ENCODE data around the gene PPP2R1B. TPM values are rescaled to one million over a fixed set of nuclear protein-coding genes. Genes with fewer than 3 reads are reported as not detected.
"Not testable (repeated sequence)": the region's sequence is repeated elsewhere in the genome, so short reads cannot be mapped to it uniquely, and the experiment has no call there.

PPP2R1B gene
- total RNA-seq, 1 experiment from 2014 or later, result 72.2 TPM

DNA sequence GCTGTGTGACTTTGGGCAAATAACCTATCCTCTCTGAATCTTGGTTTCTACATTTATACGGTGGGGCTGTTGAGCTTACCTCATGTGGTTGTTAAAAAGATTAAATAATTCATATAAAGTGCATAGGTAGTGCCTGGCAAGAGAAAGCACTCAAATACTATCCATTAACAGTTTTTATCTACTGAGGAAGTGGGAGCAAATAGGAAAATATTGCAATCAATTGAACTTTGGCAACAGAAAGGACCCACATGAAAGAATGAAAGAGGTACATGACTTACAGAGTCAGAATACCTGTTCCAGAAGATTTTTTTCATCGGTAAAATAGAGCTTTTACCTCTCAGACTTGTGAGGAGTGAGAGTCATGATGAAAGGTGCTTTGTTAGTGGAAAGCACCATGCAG is 6.3 kb upstream of the PPP2R1B start:
- intact Hi-C loops (cut with micrococcal nuclease; ENCODE audit: unreplicated experiment), result no loop called here
- no peak for DNase-seq (ENCODE audit: low spot score)
- POLR2A ChIA-PET (ENCODE audit: low non-redundant PET), result no interaction called here
- BruUV-seq (replicated peaks), result no TSS peak
- H3K36me3 ChIP-seq (ENCODE audit: insufficient read depth, low read length, poor library complexity, severe bottlenecking), result no peaks in the 10 kb centered on the region
- CTCF ChIA-PET, result no interaction called here
- H3K9me3 ChIP-seq (ENCODE audit: low read depth, low read length, poor library complexity, severe bottlenecking), result no peaks in the 10 kb centered on the region
- H3K4me3 ChIP-seq (ENCODE audit: low read depth, low read length, poor library complexity, severe bottlenecking), result no peak overlapping the region
- H3K27ac ChIP-seq (ENCODE audit: low read depth, low read length, poor library complexity, severe bottlenecking), result no peak overlapping the region
- H3K27me3 ChIP-seq (replicated peaks; ENCODE audit: insufficient read depth, low read depth, low read length, poor library complexity), result no peaks in the 10 kb centered on the region
- TF ChIP-seq CTCF (conservative IDR thresholded peaks at IDR 0.05; ENCODE audit: low read depth, low read length) (no peak), EZH2 (IDR thresholded peaks at IDR 0.05; ENCODE audit: borderline replicate concordance, low read depth, low read length, poor library complexity, severe bottlenecking) (no peak)
- H3K4me1 ChIP-seq (ENCODE audit: insufficient read depth, low read length, poor library complexity, severe bottlenecking), result no peaks in the 10 kb centered on the region

DNA sequence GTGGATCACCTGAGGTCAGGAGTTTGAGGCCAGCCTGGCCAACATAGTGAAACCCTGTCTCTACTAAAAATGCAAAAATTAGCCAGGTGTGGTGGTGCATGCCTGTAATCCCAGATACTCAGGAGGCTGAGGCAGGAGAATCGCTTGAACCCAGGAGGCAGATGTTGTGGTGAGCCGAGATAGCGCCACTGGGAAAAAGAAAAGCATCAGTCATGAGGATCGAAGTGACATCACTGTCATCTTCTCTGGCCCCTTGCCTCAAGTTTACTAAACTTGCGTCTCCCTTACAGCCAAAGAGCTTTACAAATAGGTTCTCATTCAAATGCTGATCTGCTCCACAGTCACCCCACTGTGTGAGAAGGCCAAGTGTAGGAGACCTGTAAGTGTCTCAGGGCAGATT is 5.0 kb upstream of the PPP2R1B start:
- H3K36me3 ChIP-seq (ENCODE audit: insufficient read depth, low read length, poor library complexity, severe bottlenecking); H3K4me3 ChIP-seq (ENCODE audit: low read depth, low read length, poor library complexity, severe bottlenecking); H3K27me3 ChIP-seq (replicated peaks; ENCODE audit: insufficient read depth, low read depth, low read length, poor library complexity); H3K27ac ChIP-seq (ENCODE audit: low read depth, low read length, poor library complexity, severe bottlenecking); DNase-seq (ENCODE audit: low spot score); H3K9me3 ChIP-seq (ENCODE audit: low read depth, low read length, poor library complexity, severe bottlenecking); intact Hi-C loops (cut with micrococcal nuclease; ENCODE audit: unreplicated experiment); BruUV-seq (replicated peaks); H3K4me1 ChIP-seq (ENCODE audit: insufficient read depth, low read length, poor library complexity, severe bottlenecking); POLR2A ChIA-PET (ENCODE audit: low non-redundant PET): not testable (repeated sequence)
- CTCF ChIA-PET, result interaction anchor here (0.8 kb wide), 1 partner anchor 166 kb away, joined by 7 read pairs; no protein-coding TSS in a partner anchor

- no TSS peak for BruUV-seq (replicated peaks)
- Histone ChIP-seq H3K36me3 (ENCODE audit: insufficient read depth, low read length, poor library complexity, severe bottlenecking) (no peaks in the 10 kb centered on the region), H3K4me1 (ENCODE audit: insufficient read depth, low read length, poor library complexity, severe bottlenecking) (no peaks in the 10 kb centered on the region), H3K4me3 (ENCODE audit: low read depth, low read length, poor library complexity, severe bottlenecking) (no peak overlapping the region), H3K9me3 (ENCODE audit: low read depth, low read length, poor library complexity, severe bottlenecking) (no peaks in the 10 kb centered on the region), H3K27ac (ENCODE audit: low read depth, low read length, poor library complexity, severe bottlenecking) (no peak overlapping the region), H3K27me3 (replicated peaks; ENCODE audit: insufficient read depth, low read depth, low read length, poor library complexity) (no peaks in the 10 kb centered on the region)
- CTCF ChIA-PET, result no interaction called here
- intact Hi-C loops (cut with micrococcal nuclease; ENCODE audit: unreplicated experiment), result no loop called here
- no peak for DNase-seq (ENCODE audit: low spot score)
- TF ChIP-seq EZH2 (IDR thresholded peaks at IDR 0.05; ENCODE audit: borderline replicate concordance, low read depth, low read length, poor library complexity, severe bottlenecking) (no peak), CTCF (conservative IDR thresholded peaks at IDR 0.05; ENCODE audit: low read depth, low read length) (no peak)
- POLR2A ChIA-PET (ENCODE audit: low non-redundant PET), result no interaction called here
Observed at GRCh38 chr11:111770581-111771134, 4.5 kb upstream of the PPP2R1B start.

- Histone ChIP-seq H3K9me3 (ENCODE audit: low read depth, low read length, poor library complexity, severe bottlenecking) (no peaks in the 10 kb centered on the region), H3K36me3 (ENCODE audit: insufficient read depth, low read length, poor library complexity, severe bottlenecking) (peaks cover 24% of the 10 kb centered on the region), H3K4me1 (ENCODE audit: insufficient read depth, low read length, poor library complexity, severe bottlenecking) (peaks cover 8% of the 10 kb centered on the region), H3K27me3 (replicated peaks; ENCODE audit: insufficient read depth, low read depth, low read length, poor library complexity) (no peaks in the 10 kb centered on the region), H3K27ac (ENCODE audit: low read depth, low read length, poor library complexity, severe bottlenecking) (peak overlapping the region; percentile 88), H3K4me3 (ENCODE audit: low read depth, low read length, poor library complexity, severe bottlenecking) (peak overlapping the region; percentile 89)
- ChIA-PET CTCF (interaction anchor here (0.5 to 2.4 kb wide), 4 partner anchors 10 to 312 kb away, joined by 3 to 10 read pairs (median 6); no protein-coding TSS in a partner anchor), POLR2A (ENCODE audit: low non-redundant PET) (no interaction called here)
- TF ChIP-seq CTCF (conservative IDR thresholded peaks at IDR 0.05; ENCODE audit: low read depth, low read length) (no peak), EZH2 (IDR thresholded peaks at IDR 0.05; ENCODE audit: borderline replicate concordance, low read depth, low read length, poor library complexity, severe bottlenecking) (no peak)
- no peak for DNase-seq (ENCODE audit: low spot score)
- no TSS peak for BruUV-seq (replicated peaks)
- intact Hi-C loops (cut with micrococcal nuclease; ENCODE audit: unreplicated experiment), result loop anchor here (2.0 to 5.0 kb wide), 2 partner anchors 76 to 164 kb away; partner anchors contain the start of gene SIK2
Observed at GRCh38 chr11:111766834-111767142, 599 bp upstream of the PPP2R1B start.

Measured in A673 (cell line).